HCT116 (cell line): ENCODE measurements around the gene CSHL1. TPM values are rescaled to one million over a fixed set of nuclear protein-coding genes. Genes with fewer than 3 reads are reported as not detected.

ENCODE experiments used
- ATAC-seq: fragments of 200-7000 bp; cut with Tn5 transposase; 2 replicates; pipeline ENCODE4 v1.9.1; 2020; ENCODE audit warnings: mild to moderate bottlenecking, moderate library complexity
- BruUV-seq: library from RNA; stranded (reverse); fragments of 400-500 nt; replicated peaks from 2 replicates; lab custom pipeline; 2021; lab: Mats Ljungman, UMichigan
- CTCF ChIA-PET: fragments of 300-600 bp; sonication (Branson Sonifier 250); formaldehyde crosslinking; loops from one replicate; lab custom pipeline; 2021; ENCODE audit warnings: antibody characterized with exemption; lab: Charles Lee
- POLR2A ChIA-PET: fragments of 300-600, 350-600 bp; sonication (Branson Sonifier 250); formaldehyde crosslinking; loops from one replicate; lab custom pipeline; 2021; ENCODE audit warnings: antibody characterized with exemption; lab: Charles Lee
- RAD21 ChIA-PET, 2 experiments: fragments of 300-600 bp; sonication (Branson Sonifier 250); formaldehyde crosslinking; loops; one replicate each; lab custom pipeline; 2023; ENCODE audit warnings: low total read pairs in 2 of 2; ENCODE audit not compliant: uncharacterized antibody in 2 of 2, unreplicated experiment in 2 of 2, low non-redundant PET in 1 of 2; lab: Charles Lee
- DNase-seq: peaks from one replicate; pipeline ENCODE4 v3.0.0-alpha.2; 2010; ENCODE audit warnings: low read depth, low spot score
- H2AFZ ChIP-seq: fragments of 200-600 bp; shearing (Covaris generic), sonication (generic); 2 replicates; pipeline ENCODE4 v1.6.1; 2017; ENCODE audit warnings: low read depth, mixed run types, mixed read lengths, antibody characterized with exemption, low read length; ENCODE audit not compliant: poor library complexity, severe bottlenecking
- H3K27ac ChIP-seq: 2 replicates; pipeline ENCODE4 v1.5.1; 2012; ENCODE audit warnings: low read depth, low read length
- H3K27me3 ChIP-seq: fragments of 200-600 bp; sonication (generic); 2 replicates; pipeline ENCODE4 v1.6.1; 2016; ENCODE audit warnings: mixed run types, low read length, mixed read lengths; ENCODE audit not compliant: insufficient read depth
- H3K36me3 ChIP-seq, 2 experiments: fragments of 200-500 bp in 1 of 2; fragments of 200-600 bp in 1 of 2; sonication (Bioruptor generic) in 1 of 2; sonication (generic) in 1 of 2; 2 replicates each; pipeline versions ENCODE4 v1.5.1 to v1.6.1; 2014 to 2016; ENCODE audit warnings: low read length in 2 of 2, inconsistent platforms in 1 of 2, mixed read lengths in 1 of 2, mixed run types in 1 of 2; ENCODE audit not compliant: insufficient read depth in 2 of 2, control insufficient read depth in 1 of 2
- H3K4me1 ChIP-seq, 2 experiments: fragments of 200-600 bp in 1 of 2; sonication (generic) in 1 of 2; 2 replicates each; pipeline versions ENCODE4 v1.5.1 to v1.6.1; 2012 to 2017; ENCODE audit warnings: low read length in 2 of 2, inconsistent platforms in 1 of 2, mild to moderate bottlenecking in 1 of 2, mixed read lengths in 1 of 2, mixed run types in 1 of 2, moderate library complexity in 1 of 2; ENCODE audit not compliant: insufficient read depth in 2 of 2, control insufficient read depth in 1 of 2
- H3K4me2 ChIP-seq: fragments of 200-600 bp; sonication (generic); 2 replicates; pipeline ENCODE4 v1.6.1; 2017; ENCODE audit warnings: mixed run types, low read length, mixed read lengths
- H3K4me3 ChIP-seq, 2 experiments: fragments of 200-600 bp in 1 of 2; sonication (generic) in 1 of 2; replicated peaks in 1 of 2; 2 replicates each; pipeline ENCODE4 v1.5.1; 2011 to 2016; ENCODE audit warnings: low read length in 2 of 2, control low read depth in 1 of 2, low read depth in 1 of 2, mild to moderate bottlenecking in 1 of 2, mixed read lengths in 1 of 2, mixed run types in 1 of 2
- H3K79me2 ChIP-seq: fragments of 200-600 bp; sonication (generic); 2 replicates; pipeline ENCODE4 v1.6.1; 2017; ENCODE audit warnings: mild to moderate bottlenecking, mixed run types, low read length, moderate library complexity, mixed read lengths; ENCODE audit not compliant: insufficient read depth
- H3K9ac ChIP-seq: fragments of 200-600 bp; sonication (generic); 2 replicates; pipeline ENCODE4 v1.6.1; 2016; ENCODE audit warnings: low read length, mixed read lengths
- H3K9me2 ChIP-seq: fragments of 200-600 bp; sonication (generic), shearing (Covaris generic); 2 replicates; pipeline ENCODE4 v1.6.1; 2017; ENCODE audit warnings: mixed run types, mild to moderate bottlenecking, moderate library complexity; ENCODE audit not compliant: insufficient read depth
- H3K9me3 ChIP-seq, 2 experiments: fragments of 200-500 bp in 1 of 2; fragments of 200-600 bp in 1 of 2; sonication (Bioruptor generic) in 1 of 2; sonication (generic) in 1 of 2; 2 replicates each; pipeline ENCODE4 v1.6.1; 2014 to 2017; ENCODE audit warnings: low read length in 2 of 2, mixed read lengths in 2 of 2, inconsistent platforms in 1 of 2, low read depth in 1 of 2, mild to moderate bottlenecking in 1 of 2, mixed run types in 1 of 2, moderate library complexity in 1 of 2; ENCODE audit not compliant: control insufficient read depth in 1 of 2, insufficient read depth in 1 of 2
- H4K20me1 ChIP-seq: fragments of 200-600 bp; sonication (generic), shearing (Covaris generic); 2 replicates; pipeline ENCODE4 v1.6.1; 2017; ENCODE audit warnings: mixed run types, mild to moderate bottlenecking, moderate library complexity; ENCODE audit not compliant: insufficient read depth
- CEBPB ChIP-seq: IDR thresholded peaks from 2 replicates; pipeline ENCODE4 v1.6.1; 2012; ENCODE audit warnings: low read depth
- EZH2 ChIP-seq: fragments of 200-600 bp; sonication (generic); IDR thresholded peaks from 2 replicates; pipeline ENCODE4 v1.6.1; 2017; ENCODE audit warnings: antibody characterized with exemption, mixed run types
- EZH2phosphoT487 ChIP-seq: fragments of 200-600 bp; IDR thresholded peaks from 2 replicates; pipeline ENCODE4 v1.6.1; 2018; ENCODE audit warnings: antibody characterized with exemption, borderline replicate concordance
- REST ChIP-seq: IDR thresholded peaks from 2 replicates; pipeline ENCODE4 v1.6.1; 2012; ENCODE audit warnings: low read depth
- SIN3A ChIP-seq: IDR thresholded peaks from 2 replicates; pipeline ENCODE4 v1.6.1; 2012; ENCODE audit warnings: low read depth
- SP1 ChIP-seq: IDR thresholded peaks from 2 replicates; pipeline ENCODE4 v1.6.1; 2012; ENCODE audit warnings: low read depth
- SRF ChIP-seq: IDR thresholded peaks from 2 replicates; pipeline ENCODE4 v1.6.1; 2012; ENCODE audit warnings: low read depth
- TCF7L2 ChIP-seq: IDR thresholded peaks from 2 replicates; pipeline ENCODE4 v1.7.0; 2011; ENCODE audit warnings: borderline replicate concordance, inconsistent platforms; ENCODE audit not compliant: insufficient read depth, insufficient read length; ENCODE audit errors: extremely low read depth
- intact Hi-C: fragments of 100-400 bp; cut with micrococcal nuclease; formaldehyde crosslinking; loops from 2 replicates; pipeline ENCODE4 v1.10.0; 2022
- total RNA-seq: library from RNA; stranded (reverse); gene quantifications from one replicate; pipeline ENCODE4 v1.2.1, GENCODE V29; 2021; ENCODE audit not compliant: unreplicated experiment
- TF ChIP-seq, protein P1 (sequence below): IDR thresholded peaks from 2 replicates; pipeline ENCODE4 v1.6.1; 2012
- TF ChIP-seq, protein P2 (sequence below): IDR thresholded peaks from 2 replicates; pipeline ENCODE4 v1.6.1; 2012

The CSHL1 gene
- total RNA-seq, 1 experiment from 2014 or later, result not detected

DNA sequence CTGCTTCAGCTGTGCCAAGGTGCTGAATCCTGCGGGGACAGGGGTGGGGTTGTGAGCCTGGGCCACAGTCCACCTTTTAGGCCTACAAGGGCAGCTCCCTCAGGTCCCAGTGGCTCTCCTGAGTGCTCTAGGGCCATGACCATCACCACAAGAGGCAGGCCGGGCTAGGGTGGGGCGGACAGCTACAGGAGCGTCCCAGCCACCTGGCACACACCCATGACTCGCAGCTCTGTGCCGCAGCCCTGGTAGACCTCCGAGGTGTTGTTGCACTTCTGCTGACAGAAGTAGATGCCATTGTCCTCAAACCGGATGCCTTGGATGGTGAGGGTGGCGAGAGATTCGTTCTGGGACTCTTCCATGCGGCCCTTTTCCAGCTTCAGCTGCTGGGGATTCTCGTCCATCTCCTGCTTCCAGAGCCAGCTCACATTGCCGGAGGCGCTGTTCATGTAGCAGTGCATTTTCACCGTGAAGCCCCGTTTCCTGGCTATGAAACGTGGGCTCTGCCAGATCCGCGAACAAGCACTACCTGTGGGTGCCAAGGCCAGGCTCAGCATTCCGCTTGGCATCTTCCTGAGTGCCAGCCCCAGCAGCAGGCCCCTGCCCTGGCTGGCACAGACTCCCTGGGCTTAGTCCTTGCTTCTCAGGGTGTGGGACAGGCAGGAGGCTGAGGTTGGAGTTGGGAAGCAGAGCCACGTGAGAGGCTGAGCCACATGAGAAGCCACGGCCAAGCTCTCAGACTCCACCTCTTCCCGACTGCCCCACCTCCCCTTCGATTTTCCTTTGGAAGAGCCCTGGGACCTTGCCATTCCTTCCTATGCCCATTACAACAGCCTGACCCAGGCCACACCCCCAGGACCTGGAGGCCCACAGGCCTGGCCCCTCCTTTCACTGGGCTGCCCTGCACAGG is 19.1 kb upstream of the CSHL1 start:
- H3K27me3 ChIP-seq, result no peaks in the 10 kb centered on the region
- no peak overlapping the region for H2AFZ ChIP-seq
- H3K4me2 ChIP-seq, result no peak overlapping the region
- ChIA-PET RAD21 (no interaction called here), POLR2A (no interaction called here), CTCF (interaction anchor here (1.1 to 1.7 kb wide), 3 partner anchors 10 to 203 kb away, joined by 3 to 4 read pairs (median 4); no protein-coding TSS in a partner anchor)
- ATAC-seq, result peak; percentile 39
- H3K36me3 ChIP-seq, result no peaks in the 10 kb centered on the region
- no peak overlapping the region for H3K27ac ChIP-seq
- intact Hi-C loops, result no loop called here
- no peak overlapping the region for H3K4me3 ChIP-seq
- H3K79me2 ChIP-seq, result no peaks in the 10 kb centered on the region
- BruUV-seq, result no TSS peak
- H4K20me1 ChIP-seq, result no peaks in the 10 kb centered on the region
- no peaks in the 10 kb centered on the region for H3K9me3 ChIP-seq
- no peak overlapping the region for H3K9ac ChIP-seq
- TF ChIP-seq SIN3A (no peak), REST (no peak), EZH2phosphoT487 (no peak), SRF (no peak), SP1 (no peak), TCF7L2 (no peak), CEBPB (no peak), EZH2 (no peak)
- TF ChIP-seq, protein P1, sequence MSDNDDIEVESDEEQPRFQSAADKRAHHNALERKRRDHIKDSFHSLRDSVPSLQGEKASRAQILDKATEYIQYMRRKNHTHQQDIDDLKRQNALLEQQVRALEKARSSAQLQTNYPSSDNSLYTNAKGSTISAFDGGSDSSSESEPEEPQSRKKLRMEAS, result no peak
- TF ChIP-seq, protein P2, sequence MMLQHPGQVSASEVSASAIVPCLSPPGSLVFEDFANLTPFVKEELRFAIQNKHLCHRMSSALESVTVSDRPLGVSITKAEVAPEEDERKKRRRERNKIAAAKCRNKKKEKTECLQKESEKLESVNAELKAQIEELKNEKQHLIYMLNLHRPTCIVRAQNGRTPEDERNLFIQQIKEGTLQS, result no peak
- no peak for DNase-seq
- no peaks in the 10 kb centered on the region for H3K9me2 ChIP-seq
- H3K4me1 ChIP-seq, result peaks cover 0 to 11% of the 10 kb centered on the region in 2 experiments; a peak in 3 of 4 replicates
